ENCODE measurements around the gene GADD45B. TPM values are rescaled to one million over a fixed set of nuclear protein-coding genes. Genes with fewer than 3 reads are reported as not detected.

The GADD45B gene
- total and polyA plus RNA-seq, 10 of the 15 experiments (the other 5 are each of a cell fraction or from before 2014, with no cell fraction given), result 2.4 to 180 (median 91.1) TPM

DNA sequence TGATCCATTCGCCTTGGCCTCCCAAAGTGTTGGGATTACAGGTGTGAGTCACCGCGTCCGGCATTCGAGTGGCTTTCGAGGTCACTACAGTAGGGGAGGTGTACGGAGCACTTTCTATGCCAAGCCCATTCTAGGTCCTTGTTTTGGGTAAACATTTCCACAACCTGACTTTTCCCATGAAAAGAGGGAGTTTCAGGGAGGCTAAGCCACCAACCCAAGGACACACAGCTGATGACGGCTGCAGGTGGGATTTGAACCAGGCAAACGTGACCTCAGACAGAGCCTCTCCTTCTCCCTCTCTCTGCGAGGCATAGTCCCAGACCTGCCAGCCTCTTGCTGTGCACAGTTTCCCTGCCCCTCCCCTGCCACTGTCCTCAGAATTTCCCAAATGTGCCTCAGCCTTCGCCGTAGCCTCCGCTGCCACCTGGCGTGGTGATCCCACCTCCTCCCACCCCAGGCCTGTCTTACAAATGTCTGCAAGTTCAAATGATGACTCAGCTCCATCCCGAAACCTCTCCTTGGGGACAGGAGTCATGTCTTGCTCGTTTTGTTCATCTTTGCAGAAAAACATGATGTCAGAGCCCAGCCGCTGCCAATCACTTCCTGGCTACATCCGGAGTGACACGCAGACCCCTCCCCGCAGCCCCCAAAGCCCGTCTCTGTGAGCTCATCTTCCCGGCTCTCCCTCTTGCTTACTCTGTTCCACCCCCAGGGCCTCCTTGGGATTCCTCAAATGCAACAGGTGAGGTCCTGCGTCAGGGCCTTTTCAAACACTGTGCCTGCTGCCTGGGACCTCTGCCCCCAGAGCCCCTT, 6.6 kb upstream of the GADD45B start:
- no TSS peak for BruUV-seq (replicated peaks)
- Histone ChIP-seq H3K9me3 (replicated peaks; ENCODE audit: control insufficient read depth, insufficient read depth, low read length) (no peaks in the 10 kb centered on the region), H3K27ac (ENCODE audit: control insufficient read depth, insufficient read depth) (no peak overlapping the region), H4K20me1 (ENCODE audit: control insufficient read depth, insufficient read depth) (no peaks in the 10 kb centered on the region), H3K4me1 (ENCODE audit: control insufficient read depth, insufficient read depth, low read length) (peaks cover 8% of the 10 kb centered on the region), H2AFZ (ENCODE audit: control insufficient read depth, low read depth, low read length) (peak overlapping the region; percentile 25; the same call in 1 of the 2 replicates), H3K27me3 (replicated peaks in 1 of 2; ENCODE audit: control insufficient read depth in 2 of 2, insufficient read depth in 2 of 2, low read length in 1 of 2) (no peaks in the 10 kb centered on the region), H3K4me2 (ENCODE audit: control insufficient read depth, insufficient read depth) (peak overlapping the region; percentile 5; the same call in 1 of the 2 replicates), H3K36me3 (ENCODE audit: control insufficient read depth in 2 of 2, insufficient read depth in 2 of 2, low read length in 1 of 2) (no peaks in the 10 kb centered on the region), H3K9ac (ENCODE audit: control insufficient read depth, insufficient read depth, low read length) (no peak overlapping the region), H3K4me3 (no peak overlapping the region), H3K79me2 (ENCODE audit: control insufficient read depth, insufficient read depth, low read length) (no peaks in the 10 kb centered on the region)
- in situ Hi-C loops (cut with MboI) (loop anchor here (5.0 kb wide), 1 partner anchor 283 kb away; no protein-coding TSS in a partner anchor), intact Hi-C loops (cut with micrococcal nuclease; ENCODE audit: unreplicated experiment) (loop anchor here (10.0 kb wide), 1 partner anchor 275 kb away; the partner anchor contains the start of gene SLC39A3)
- ChIA-PET SMC1A (ENCODE audit: uncharacterized antibody, unreplicated experiment) (interaction anchor here (0.6 to 1.4 kb wide), 6 partner anchors 9 to 152 kb away, joined by 3 to 5 read pairs (median 4); no protein-coding TSS in a partner anchor), CTCF (interaction anchor here (0.5 to 1.7 kb wide), 5 partner anchors 141 to 562 kb away, joined by 3 to 7 read pairs (median 3); no protein-coding TSS in a partner anchor), RAD21 (ENCODE audit: unreplicated experiment) (interaction anchor here (0.6 to 2.5 kb wide), 5 partner anchors 11 to 149 kb away, joined by 3 to 11 read pairs (median 3); no protein-coding TSS in a partner anchor), POLR2A (interaction anchor here (0.6 to 1.6 kb wide), 3 partner anchors 61 to 142 kb away, joined by 3 to 4 read pairs (median 3); no protein-coding TSS in a partner anchor)
- 30% methylated on average over 23 of the region's 23 CpGs for WGBS (ENCODE audit: insufficient coverage, insufficient replicate concordance, low lambda C conversion rate, missing lambda C conversion rate)
- FAIRE-seq (peak; percentile 76), DNase-seq (ENCODE audit: low read depth, low spot score) (no peak), ATAC-seq (peak; percentile 86)
- TF ChIP-seq, protein P1, sequence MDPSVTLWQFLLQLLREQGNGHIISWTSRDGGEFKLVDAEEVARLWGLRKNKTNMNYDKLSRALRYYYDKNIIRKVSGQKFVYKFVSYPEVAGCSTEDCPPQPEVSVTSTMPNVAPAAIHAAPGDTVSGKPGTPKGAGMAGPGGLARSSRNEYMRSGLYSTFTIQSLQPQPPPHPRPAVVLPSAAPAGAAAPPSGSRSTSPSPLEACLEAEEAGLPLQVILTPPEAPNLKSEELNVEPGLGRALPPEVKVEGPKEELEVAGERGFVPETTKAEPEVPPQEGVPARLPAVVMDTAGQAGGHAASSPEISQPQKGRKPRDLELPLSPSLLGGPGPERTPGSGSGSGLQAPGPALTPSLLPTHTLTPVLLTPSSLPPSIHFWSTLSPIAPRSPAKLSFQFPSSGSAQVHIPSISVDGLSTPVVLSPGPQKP (IDR thresholded peaks at IDR 0.05; ENCODE audit: low read depth, low read length), result no peak
- TF ChIP-seq EED (IDR thresholded peaks at IDR 0.05; ENCODE audit: low read depth) (peak; percentile 94), NFIC (IDR thresholded peaks at IDR 0.05; ENCODE audit: low read depth, low read length) (peak; percentile 43; the same call in 1 of the 2 replicates), GATAD2B (conservative IDR thresholded peaks at IDR 0.05; ENCODE audit: low read depth) (no peak), BACH1 (IDR thresholded peaks at IDR 0.05; ENCODE audit: borderline replicate concordance) (peak; percentile 57; the same call in 1 of the 2 replicates), ATF7 (IDR thresholded peaks at IDR 0.05; ENCODE audit: low read depth) (peak; percentile 81), FOXM1 (IDR thresholded peaks at IDR 0.05; ENCODE audit: low read depth, low read length) (peak; percentile 40; the same call in 1 of the 2 replicates), IKZF2 (IDR thresholded peaks at IDR 0.05) (peak; percentile 77; a peak in 3 of 4 replicates), IKZF1 (conservative IDR thresholded peaks at IDR 0.05) (peak; percentile 64), RFX5 (IDR thresholded peaks at IDR 0.05; ENCODE audit: low read depth, low read length) (no peak), ETV6 (conservative IDR thresholded peaks at IDR 0.05 in 1 of 2, IDR thresholded peaks at IDR 0.05 in 1 of 2; ENCODE audit: borderline replicate concordance in 1 of 2, low read depth in 1 of 2) (peak in 1 of 2 experiments; percentile 53; a peak in 2 of 4 replicates), RAD21 (IDR thresholded peaks at IDR 0.05; ENCODE audit: insufficient read depth, low read depth, low read length) (no peak), MTA2 (IDR thresholded peaks at IDR 0.05; ENCODE audit: low read depth) (no peak), CREM (IDR thresholded peaks at IDR 0.05; ENCODE audit: low read depth) (peak; percentile 79), STAT3 (IDR thresholded peaks at IDR 0.05; ENCODE audit: low read depth, low read length) (no peak), ZNF622 (IDR thresholded peaks at IDR 0.05) (no peak), CBX3 (IDR thresholded peaks at IDR 0.05; ENCODE audit: borderline replicate concordance, low read depth) (no peak)
- TF ChIP-seq, protein P2, sequence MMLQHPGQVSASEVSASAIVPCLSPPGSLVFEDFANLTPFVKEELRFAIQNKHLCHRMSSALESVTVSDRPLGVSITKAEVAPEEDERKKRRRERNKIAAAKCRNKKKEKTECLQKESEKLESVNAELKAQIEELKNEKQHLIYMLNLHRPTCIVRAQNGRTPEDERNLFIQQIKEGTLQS (IDR thresholded peaks at IDR 0.05; ENCODE audit: borderline replicate concordance, extremely low read depth, low read depth, low read length), result no peak
- TF ChIP-seq, protein P3, sequence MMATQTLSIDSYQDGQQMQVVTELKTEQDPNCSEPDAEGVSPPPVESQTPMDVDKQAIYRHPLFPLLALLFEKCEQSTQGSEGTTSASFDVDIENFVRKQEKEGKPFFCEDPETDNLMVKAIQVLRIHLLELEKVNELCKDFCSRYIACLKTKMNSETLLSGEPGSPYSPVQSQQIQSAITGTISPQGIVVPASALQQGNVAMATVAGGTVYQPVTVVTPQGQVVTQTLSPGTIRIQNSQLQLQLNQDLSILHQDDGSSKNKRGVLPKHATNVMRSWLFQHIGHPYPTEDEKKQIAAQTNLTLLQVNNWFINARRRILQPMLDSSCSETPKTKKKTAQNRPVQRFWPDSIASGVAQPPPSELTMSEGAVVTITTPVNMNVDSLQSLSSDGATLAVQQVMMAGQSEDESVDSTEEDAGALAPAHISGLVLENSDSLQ (IDR thresholded peaks at IDR 0.05), result peak; percentile 95
